Measurements from ENCODE around the gene CFAP43.
"Not testable (repeated sequence)": the region's sequence is repeated elsewhere in the genome, so short reads cannot be mapped to it uniquely, and the experiment has no call there.

Gene CFAP43

DNA sequence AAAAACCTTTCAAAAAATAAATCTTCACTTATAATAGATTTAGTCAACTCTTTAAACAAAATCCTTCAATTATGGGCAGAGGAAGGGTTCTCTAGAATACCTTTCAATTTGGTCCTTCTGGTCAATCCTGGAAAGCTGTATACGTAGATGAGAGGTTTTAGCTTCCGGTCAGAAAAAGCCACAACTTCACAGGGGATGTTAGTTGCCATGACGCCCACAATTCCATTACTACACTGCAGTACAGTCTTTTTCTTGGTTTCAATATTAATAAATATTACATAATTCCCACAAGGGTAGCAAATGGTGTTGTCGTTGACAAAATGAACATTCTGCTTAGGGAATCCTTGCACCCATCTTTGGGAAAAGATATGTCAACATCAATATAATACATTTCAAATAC, 1.7 kb downstream of the CFAP43 start:
- no peak for DNase-seq (ENCODE audit: low read depth)

DNA sequence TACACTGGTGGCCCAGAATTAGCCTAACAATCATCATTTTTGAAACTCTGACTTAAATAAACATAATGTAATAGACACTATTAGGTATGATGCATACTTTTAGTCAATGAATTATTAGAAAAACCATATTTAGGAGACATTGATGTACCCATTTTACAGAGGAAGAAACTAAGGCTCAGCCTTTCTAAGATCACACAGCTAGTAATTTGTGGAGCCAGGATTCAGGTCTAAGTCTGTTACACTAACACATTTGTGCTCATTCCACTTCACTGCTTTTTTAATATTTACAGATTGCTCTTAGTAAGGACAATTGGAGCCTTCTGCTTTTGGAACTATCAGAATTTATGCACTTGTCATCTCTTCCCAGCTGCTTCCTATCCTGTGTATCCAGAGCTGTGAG, 8.9 kb downstream of the CFAP43 start:
- DNase-seq (ENCODE audit: low read depth): no peak

- DNase-seq (ENCODE audit: low read depth): no peak
These were observed 11.6 kb downstream of the CFAP43 start for GRCh38 chr10:104220522-104220921.

GRCh38 chr10:104218751-104219150, 13.4 kb downstream of the CFAP43 start:
- no peak for DNase-seq (ENCODE audit: low read depth)

DNA sequence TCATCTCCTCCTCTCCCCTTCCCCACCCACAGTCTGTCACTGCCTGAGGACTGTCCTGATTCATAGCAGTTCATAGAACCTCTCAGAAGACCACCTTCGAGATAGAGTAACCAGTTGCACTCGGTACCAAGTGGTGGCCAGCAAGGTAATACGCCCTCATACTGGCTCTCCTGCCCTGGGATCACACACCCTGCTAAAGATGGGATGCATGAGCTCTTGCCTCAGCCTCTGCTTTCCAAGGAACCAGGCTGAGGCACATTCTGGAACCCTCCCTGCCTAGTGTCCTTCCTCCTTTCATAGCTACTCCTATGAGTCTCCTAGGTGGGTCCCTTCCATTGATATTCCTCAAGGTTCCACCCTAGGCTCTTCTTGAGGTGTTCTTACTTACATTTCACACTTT, 15.5 kb downstream of the CFAP43 start:
- no peak for DNase-seq (ENCODE audit: low read depth)

DNA sequence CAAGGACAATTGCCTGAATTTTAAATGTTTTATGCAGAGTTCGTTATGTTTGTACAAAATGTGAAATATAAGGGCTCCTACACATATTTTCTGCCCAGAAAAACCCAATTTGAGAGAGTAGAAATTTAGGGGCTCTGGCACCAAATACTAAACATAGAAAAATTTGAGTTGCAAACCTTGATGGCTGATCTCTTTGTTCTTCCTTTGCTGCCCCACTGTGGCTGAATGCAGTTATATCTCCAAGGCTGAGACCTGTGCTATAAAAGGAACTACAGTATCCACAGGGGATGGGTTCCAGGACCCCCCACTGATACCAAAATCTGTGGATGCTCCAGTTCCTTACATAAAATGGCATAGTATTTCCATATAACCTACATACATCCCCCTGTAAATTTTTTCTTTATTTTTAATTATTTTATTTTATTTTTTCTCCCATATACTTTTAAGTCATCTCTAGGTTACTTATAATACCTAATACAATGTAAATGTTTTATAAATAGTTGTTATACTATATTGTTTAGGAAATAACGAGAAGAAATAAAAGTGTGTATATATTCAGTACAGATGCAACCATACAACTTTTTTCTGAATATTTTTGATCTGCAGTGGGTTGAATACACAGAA, 22.5 kb downstream of the CFAP43 start:
- no peak for DNase-seq (ENCODE audit: low read depth)

- DNase-seq (ENCODE audit: low read depth): no peak
These were observed 23.4 kb downstream of the CFAP43 start for GRCh38 chr10:104208730-104209129.

GRCh38 chr10:104202231-104202630, 29.9 kb downstream of the CFAP43 start:
- no peak for DNase-seq (ENCODE audit: low read depth)

DNA sequence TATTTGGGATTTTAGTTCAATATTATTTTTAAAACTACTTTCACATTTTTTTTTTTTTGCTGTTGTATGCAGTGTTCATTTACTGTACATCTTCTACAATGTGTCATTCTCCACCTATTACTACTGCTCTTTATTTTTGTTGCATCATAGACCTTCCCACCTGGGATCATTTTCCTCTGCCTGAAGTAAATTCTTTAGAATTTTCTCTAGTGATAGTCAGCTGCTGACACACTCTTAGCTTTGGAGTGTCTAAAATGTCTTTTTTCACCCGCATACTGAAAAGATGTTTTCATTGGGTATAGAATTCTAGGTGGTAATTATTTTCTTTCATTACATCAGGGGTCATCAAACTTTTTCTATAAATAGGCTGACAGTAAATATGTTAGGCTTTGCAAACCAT, 30.5 kb downstream of the CFAP43 start:
- DNase-seq (ENCODE audit: low read depth): no peak

- no peak for DNase-seq (ENCODE audit: low read depth)
These were observed 32.6 kb downstream of the CFAP43 start for GRCh38 chr10:104199567-104199966.

- no peak for DNase-seq (ENCODE audit: low read depth)
These were observed 34.8 kb downstream of the CFAP43 start for GRCh38 chr10:104197364-104197763.

DNA sequence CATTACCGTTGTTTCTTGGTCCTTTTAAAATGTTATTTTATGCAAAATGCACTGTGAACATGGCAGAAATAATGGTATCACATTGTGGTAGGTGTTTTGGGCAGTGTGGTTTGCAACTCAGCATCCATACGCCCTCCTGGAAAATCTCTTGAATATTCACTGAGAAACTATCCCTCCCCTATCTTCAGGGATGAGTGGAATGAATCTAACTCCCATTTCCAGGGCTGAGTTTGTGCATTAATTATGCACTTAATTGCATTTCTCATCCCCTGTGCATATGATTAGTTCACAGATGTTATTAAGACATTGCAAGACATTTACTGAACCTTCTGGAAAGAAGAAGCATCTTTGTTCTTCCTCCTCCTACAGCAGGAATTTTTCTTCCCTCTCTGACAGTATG, 36.5 kb downstream of the CFAP43 start:
- DNase-seq (ENCODE audit: low read depth): no peak

GRCh38 chr10:104193787-104194186, 38.4 kb downstream of the CFAP43 start:
- no peak for DNase-seq (ENCODE audit: low read depth)

GRCh38 chr10:104190695-104191094, 41.5 kb downstream of the CFAP43 start:
- no peak for DNase-seq (ENCODE audit: low read depth)

- DNase-seq (ENCODE audit: low read depth): no peak
These were observed 48.5 kb downstream of the CFAP43 start for GRCh38 chr10:104183682-104184081.

- not testable (repeated sequence) for DNase-seq (ENCODE audit: low read depth)
These were observed 58.0 kb downstream of the CFAP43 start for GRCh38 chr10:104174136-104174535.

DNA sequence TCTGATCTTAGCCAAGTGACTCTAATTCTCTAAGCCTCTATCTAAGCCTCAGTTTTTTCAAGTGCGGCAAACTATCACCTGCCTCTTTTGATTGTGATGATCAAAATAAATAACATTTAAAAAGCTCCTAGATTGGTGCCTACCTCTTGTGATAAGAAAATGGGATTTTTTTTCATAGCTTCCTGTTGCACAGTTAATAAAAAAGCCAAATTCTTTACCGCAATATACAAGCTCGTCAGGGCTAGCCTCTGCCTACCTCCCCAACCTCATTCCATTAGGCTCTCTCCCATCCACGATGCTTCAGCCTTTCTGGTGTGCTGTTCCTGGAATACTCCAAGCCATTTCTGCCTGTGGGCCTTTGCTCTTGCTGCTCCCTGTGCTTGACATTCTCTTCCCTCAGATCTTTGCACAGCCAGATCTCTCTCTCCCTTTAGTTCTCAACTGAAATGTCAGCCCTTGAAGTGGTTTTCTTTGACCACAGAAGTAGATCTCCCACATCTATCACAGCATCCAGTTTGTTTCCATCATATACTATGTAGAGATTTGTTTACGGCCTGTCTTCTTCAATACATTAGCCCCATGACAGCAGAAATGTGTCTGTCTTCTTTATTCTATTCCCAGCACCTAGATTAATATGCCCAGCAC, 61.4 kb downstream of the CFAP43 start:
- no peak for DNase-seq (ENCODE audit: low read depth)

DNA sequence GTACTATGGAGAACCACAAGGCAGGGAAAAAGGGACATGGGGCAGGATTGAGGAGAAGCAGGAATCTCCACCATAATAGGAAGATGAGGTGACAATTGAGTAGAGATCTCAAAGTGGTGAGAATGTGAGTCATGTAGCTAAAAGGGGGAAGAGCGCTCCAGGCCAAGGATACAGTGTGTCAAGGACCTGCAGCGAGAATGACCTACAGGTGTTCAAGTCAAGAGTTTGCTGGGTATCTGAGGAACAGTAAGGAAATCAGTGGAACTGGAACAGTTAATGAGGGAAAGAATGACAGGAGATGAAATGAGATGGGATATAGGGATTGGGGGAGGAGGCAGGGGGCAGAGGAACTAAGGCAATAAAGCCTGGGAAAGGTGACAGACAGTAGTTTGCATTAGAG, 76.6 kb downstream of the CFAP43 start:
- DNase-seq (ENCODE audit: low read depth): no peak

GRCh38 chr10:104151737-104152136, 80.4 kb downstream of the CFAP43 start:
- no peak for DNase-seq (ENCODE audit: low read depth)

DNA sequence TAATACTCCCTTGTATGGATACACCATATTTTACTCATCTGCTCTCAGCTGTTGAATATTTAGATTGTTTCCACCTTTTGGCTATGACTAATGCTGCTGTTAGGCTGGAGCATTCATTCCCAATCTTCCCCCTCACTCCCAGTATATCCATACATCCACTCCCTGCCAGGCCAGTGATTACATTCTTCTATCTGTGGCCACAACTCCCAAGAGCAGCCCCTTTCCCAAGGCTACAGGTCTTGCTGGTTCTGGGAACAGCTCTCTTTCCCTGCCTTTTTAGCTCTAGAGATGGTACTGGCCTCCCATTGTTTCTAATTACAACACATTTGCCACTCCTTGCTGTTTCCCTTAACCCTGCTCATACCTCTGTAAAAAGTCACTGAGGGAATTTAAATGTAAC, 82.0 kb downstream of the CFAP43 start:
- DNase-seq (ENCODE audit: low read depth): no peak

DNA sequence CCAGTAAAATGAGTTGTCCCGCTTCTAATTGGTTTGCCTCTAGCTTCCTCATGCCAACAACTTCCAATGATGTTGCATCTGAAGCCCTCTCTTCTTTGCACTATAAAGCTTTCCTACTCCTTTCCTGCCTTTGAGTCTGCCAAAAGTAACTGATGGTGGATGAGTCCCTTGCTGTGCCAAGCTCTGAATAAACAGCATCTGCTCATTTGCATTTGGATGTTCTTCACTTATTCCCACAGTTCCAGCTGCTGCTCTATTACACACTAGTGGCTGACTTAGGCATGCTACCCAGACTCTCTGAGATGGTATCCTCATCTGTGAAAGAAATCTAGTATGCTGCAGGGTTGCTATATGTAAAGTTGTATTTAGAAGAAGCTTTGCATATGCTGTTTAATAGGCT, 85.3 kb downstream of the CFAP43 start:
- no peak for DNase-seq (ENCODE audit: low read depth)

DNA sequence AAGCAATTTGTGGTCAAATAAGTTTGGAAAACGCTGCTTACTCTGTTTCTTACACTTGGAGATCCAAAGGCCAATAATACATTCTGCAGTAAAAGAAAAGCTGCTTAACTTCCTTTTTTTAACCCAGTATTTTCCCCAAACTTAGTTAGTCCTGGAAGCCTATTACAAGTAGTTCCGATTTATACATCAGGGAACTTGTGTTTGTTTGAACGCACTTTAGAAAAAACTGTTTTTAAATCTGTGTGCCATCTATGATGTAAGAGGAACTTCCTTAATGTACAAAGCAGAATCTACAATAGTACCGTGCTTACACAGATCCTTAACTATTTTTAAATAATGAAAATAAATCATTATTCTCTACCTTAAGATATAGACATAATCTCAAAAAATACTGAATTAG, 87.2 kb downstream of the CFAP43 start:
- DNase-seq (ENCODE audit: low read depth): no peak

DNA sequence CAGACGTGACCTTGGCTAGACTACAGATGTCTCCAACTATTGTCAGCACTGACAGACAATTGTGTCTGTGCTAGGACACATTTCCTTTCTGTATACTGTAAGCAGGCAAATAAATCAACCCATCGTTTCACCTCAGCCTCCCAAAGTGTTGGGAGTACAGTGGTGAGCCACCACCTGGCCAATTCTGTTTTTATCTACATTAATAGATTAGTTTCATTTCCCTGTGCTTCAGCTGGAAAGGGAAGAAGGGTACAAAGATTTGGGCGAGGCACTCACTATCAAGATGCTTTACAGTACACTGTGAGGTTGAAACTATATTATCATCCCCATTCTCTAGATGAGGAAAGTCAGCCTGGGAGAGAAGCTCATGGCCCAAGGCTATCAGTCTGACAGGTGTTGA, 88.3 kb downstream of the CFAP43 start:
- DNase-seq (ENCODE audit: low read depth): no peak

- DNase-seq (ENCODE audit: low read depth): no peak
These were observed 90.1 kb downstream of the CFAP43 start for GRCh38 chr10:104142081-104142480.

All from stimulated activated CD8-positive, alpha-beta memory T cell treated with anti-CD3 and anti-CD28 coated beads, Interleukin-12 subunit alpha, Interleukin-12 subunit beta, amount 100 ng/mL, for 4 hours (primary cell).